Left renal cortex interstitium (tissue), 4 donors: ENCODE results near the gene SUGP1. TPM values are rescaled to one million over a fixed set of nuclear protein-coding genes. Genes with fewer than 3 reads are reported as not detected.
"Not testable (repeated sequence)": the region's sequence is repeated elsewhere in the genome, so short reads cannot be mapped to it uniquely, and the experiment has no call there.

ENCODE experiments used
- DNase-seq, 4 donors: peaks; one replicate each; pipeline ENCODE4 v3.0.0-alpha.2; 2013; ENCODE audit warnings: low read depth in 4 of 4, low spot score in 2 of 4, missing footprints in 1 of 4
- polyA plus RNA-seq, 4 donors: library from polyadenylated mRNA; unstranded; fragments of 120-200 nt; gene quantifications; one replicate each; pipeline ENCODE4 v1.2.1, GENCODE V29; 2013; ENCODE audit not compliant: insufficient read length in 4 of 4

The SUGP1 gene
- polyA plus RNA-seq, 4 donors: 50.9 to 69.1 (median 58.5) TPM

GRCh38 chr19:19269952-19270694 is 50.2 kb downstream of the SUGP1 start:
- DNase-seq: no peak

GRCh38 chr19:19268453-19269385 is 51.6 kb downstream of the SUGP1 start:
- DNase-seq: no peak

- no peak for DNase-seq
Measured at GRCh38 chr19:19267305-19267704, 53.0 kb downstream of the SUGP1 start.

DNA sequence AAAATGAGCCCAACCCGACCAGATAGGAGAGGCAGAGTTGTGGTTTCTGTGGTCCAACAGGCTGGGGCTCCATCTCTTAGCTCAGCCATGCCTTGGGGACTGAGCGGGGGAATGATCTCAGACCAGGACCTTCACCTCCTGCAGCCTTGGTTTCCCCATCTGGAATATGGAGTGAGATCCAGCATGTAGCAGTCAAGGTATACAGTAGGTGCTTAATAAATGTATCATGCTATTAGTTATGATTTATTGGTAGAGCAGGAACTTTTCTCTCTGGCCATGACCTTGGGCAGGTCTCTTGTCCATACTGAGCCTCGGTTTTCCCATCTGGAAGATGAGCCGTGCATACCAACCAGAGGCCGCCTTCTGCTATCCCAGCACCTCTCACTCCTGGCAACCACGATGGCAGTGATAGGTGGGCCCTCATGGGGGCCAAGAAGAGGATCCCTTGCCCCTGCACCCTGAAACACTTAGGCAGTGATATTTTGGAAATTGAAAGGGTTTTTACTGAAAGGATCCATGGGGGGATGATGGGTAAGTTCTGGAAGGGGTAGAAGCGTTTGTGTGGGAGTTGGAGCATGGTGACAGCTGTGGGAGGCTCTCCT is 56.3 kb downstream of the SUGP1 start:
- DNase-seq: no peak

DNA sequence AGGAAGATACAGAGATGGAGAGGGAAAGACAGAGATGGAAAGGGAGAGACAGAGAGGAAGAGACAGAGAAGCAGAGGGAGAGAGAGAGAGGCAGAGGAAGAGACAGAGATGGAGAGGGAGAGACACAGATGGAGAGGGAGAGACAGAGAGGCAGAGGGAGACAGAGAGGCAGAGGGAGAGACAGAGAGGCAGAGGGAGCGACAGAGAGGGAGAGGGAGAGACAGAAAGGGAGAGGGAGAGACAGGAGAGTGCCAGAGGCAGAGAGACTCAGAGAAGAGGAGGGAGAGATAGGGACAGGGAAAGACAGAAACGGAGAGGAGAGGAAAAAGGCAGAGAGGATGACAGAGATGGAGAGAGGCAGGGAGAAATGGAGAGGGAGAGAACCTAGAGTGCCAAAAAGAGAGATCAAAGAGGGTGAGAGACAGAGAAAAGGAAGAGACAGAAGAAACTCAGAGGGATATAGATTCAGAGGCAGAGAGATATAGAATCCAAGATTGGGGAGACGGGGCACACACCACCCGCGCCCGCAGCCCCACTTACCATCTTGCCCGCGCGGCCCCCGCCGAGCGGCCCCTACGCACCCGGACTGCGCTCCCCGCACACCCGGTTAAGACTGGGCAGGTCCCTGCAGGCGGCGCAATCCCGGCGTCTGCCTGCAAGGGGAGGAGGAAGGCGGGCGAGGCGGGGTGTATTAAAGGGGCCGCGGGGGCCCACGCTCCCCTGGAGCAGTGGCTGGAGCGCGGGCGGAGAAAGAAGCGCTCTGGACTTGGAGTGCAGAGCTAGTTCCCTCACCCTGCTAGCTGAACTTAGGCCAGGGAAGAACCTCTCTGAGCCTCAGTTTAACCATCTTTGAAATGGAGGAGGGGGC is 57.9 kb downstream of the SUGP1 start:
- no peak for DNase-seq

DNA sequence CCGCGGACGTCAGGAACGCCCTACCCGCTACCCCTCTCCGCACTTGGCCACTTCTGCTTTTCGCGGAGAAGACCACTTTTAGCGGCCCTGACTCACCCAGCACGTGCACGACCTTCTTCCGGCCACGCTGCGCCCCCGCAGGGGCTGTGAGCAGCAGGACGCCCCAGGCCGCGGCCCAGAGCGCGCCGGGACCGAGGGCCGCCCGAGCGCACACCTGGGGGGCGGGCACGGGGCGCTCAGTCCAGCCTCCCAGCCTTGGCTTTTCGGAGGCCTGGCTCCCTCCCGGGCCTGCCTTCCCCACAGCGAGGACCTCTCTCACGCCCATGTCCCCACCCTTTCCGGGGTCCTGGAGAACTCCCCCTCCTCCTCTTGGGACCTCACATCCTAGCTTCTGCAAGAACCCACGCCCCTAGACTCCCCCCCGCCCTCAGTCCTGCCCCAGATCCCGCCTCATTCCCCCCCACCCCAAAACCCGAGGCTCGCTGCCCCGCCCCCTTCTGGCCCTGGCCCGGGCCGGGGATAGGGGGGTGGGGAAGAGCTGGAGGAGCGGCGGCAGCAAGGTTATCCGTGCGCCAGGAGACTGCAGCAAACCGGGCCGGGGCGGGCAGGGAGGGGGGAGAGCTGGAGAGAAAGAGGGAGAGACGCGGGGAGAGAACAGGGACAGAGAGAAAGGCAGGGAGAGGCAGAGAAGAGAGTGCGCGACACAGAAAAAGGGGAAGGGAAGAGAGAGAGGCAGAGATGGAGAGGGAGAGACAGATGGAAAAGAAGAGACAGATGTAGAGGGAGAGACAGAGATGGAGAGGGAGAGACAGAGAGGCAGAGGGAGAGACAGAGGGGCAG is 58.7 kb downstream of the SUGP1 start:
- DNase-seq: no peak

GRCh38 chr19:19260417-19261214 is 59.7 kb downstream of the SUGP1 start:
- no peak for DNase-seq

DNA sequence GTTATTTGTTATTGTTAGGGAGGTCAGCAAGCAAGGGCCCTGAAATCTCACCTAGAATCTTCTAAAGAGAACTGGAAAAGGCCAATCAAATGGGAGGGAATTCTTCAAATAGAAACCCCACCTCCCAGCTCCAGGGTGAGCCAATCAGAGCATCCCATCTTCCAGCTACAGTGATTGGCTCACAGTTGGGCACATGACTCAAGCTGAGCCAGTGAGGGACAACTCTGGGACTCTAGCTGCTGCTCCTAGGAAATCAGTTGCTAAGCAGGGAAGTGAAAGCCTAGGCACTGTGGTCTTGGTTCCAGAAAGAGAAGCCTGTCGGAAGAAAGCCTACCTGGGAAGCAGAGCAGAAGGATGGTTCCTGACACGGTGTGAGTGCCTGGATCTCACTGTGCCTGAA is 60.6 kb downstream of the SUGP1 start:
- no peak for DNase-seq

GRCh38 chr19:19258589-19259338 is 61.5 kb downstream of the SUGP1 start:
- no peak for DNase-seq

- DNase-seq: no peak
Measured at GRCh38 chr19:19257836-19258588, 62.3 kb downstream of the SUGP1 start.

DNA sequence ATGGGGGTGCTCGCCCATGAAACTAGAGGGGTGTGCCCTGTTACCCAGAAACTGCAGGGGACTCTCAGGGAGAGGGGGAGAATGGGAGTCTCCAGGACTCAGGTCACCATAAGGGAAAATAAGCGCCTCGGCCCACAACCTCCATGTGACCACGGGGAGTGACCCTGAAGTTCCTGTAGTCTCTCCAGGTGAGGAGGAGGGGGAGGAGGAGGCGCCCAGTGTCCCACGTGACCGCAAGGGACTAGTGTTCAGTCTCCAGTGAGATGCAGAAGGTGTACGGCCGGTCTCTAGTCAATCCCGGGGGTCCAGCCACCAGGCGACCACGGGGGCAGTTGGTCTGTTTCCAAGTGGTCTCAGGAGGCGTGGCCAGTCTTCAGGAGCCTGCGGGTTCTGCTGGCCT is 63.2 kb downstream of the SUGP1 start:
- DNase-seq: no peak

- DNase-seq: no peak
Measured at GRCh38 chr19:19256072-19256969, 64.0 kb downstream of the SUGP1 start.

DNA sequence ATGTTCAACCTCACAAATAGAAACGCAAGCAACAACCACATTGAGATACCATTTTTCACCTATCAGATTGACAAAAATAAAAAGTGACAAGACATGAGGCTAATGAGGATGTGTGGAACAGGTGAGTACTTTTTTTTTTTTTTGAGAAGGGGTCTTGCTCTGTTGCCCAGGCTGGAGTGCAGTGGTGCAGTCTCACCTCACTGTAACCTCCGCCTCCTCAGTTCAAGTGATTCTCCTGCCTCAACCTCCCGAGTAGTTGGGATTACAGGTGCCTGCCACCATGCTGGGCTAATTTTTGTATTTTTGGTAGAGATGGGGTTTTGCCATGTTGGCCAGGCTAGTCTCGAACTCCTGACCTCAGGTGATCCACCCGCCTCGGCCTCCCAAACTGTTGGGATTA is 66.9 kb downstream of the SUGP1 start:
- DNase-seq: not testable (repeated sequence)

- DNase-seq: no peak
Measured at GRCh38 chr19:19250196-19250801, 70.0 kb downstream of the SUGP1 start.

DNA sequence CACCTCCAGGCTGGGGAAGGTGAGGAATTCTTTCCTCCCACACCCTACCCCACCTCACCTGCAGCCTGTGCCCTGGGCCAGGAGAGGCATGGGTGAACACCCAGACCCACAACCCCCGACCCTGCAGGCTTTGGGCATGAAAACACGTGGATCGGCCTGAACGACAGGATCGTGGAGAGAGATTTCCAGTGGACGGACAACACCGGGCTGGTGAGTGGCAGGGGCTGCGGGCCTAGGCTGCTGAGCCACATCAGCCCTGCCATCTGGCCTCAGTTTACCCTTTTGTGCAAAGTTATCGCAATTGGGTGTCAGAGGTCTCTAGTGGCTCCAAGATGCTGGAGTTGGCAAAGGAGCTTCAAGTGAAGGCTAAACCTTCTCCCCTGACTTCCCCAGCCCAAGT is 79.8 kb downstream of the SUGP1 start:
- DNase-seq: no peak

- DNase-seq: no peak
Measured at GRCh38 chr19:19239675-19240074, 80.6 kb downstream of the SUGP1 start.
